HG02588 (cell line): ENCODE measurements around the gene SLC18A3.

Source experiments
- ATAC-seq: cut with Tn5 transposase; IDR thresholded peaks from one replicate; pipeline ENCODE4 v1.9.1; 2021; ENCODE audit warnings: mild to moderate bottlenecking, moderate library complexity; ENCODE audit not compliant: unreplicated experiment

Gene SLC18A3

DNA sequence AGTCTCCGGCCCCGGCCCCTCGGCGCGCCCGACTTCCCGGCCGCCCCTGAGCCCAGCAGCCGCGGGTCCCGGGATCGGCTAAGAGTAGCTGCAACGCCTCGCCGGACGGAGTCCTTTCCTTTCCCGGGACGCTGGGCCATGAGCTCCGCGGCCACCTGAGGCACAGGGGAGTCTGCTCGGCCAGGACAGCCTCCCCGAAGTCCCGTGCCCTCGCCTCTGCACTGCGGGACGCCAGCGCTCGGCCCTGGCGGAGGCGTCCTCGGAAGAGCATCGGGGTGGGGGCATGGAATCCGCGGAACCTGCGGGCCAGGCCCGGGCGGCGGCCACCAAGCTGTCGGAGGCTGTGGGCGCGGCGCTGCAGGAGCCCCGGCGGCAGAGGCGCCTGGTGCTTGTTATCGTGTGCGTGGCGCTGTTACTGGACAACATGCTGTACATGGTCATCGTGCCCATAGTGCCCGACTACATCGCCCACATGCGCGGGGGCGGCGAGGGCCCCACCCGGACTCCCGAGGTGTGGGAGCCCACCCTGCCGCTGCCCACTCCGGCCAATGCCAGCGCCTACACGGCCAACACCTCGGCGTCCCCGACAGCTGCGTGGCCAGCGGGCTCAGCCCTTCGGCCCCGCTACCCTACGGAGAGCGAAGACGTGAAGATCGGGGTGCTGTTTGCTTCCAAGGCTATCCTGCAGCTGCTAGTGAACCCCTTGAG lies 502 bp downstream of the SLC18A3 start:
- ATAC-seq: no peak

DNA sequence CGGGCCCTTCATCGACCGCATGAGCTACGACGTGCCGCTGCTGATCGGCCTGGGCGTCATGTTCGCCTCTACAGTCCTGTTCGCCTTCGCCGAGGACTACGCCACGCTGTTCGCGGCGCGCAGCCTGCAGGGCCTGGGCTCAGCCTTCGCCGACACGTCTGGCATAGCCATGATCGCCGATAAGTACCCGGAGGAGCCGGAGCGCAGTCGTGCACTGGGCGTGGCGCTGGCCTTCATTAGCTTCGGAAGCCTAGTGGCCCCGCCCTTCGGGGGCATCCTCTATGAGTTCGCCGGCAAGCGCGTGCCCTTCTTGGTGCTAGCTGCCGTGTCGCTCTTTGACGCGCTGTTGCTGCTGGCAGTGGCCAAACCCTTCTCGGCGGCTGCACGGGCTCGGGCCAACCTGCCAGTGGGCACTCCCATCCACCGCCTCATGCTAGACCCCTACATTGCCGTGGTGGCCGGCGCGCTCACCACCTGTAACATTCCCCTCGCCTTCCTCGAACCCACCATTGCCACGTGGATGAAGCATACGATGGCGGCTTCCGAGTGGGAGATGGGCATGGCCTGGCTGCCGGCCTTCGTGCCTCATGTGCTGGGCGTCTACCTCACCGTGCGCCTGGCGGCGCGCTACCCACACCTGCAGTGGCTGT lies 1.2 kb downstream of the SLC18A3 start:
- ATAC-seq: no peak

DNA sequence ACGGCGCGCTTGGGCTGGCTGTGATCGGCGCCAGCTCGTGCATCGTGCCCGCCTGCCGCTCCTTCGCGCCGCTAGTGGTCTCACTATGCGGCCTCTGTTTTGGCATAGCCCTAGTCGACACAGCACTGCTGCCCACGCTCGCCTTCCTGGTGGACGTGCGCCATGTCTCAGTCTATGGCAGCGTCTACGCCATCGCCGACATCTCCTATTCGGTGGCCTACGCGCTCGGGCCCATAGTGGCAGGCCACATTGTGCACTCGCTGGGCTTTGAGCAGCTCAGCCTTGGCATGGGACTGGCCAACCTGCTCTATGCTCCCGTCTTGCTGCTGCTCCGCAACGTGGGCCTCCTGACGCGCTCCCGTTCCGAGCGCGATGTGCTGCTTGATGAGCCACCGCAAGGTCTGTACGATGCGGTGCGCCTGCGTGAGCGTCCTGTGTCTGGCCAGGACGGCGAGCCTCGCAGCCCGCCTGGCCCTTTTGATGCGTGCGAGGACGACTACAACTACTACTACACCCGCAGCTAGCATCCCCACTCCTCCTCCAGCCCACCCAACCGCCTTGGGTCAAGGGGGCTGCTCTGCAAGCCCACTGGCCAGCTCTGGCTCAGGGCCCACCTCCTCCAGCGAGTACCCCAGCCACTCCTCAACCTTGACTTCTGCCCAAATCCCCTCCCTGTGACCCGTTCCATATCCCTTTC lies 1.9 kb downstream of the SLC18A3 start:
- ATAC-seq: no peak

DNA sequence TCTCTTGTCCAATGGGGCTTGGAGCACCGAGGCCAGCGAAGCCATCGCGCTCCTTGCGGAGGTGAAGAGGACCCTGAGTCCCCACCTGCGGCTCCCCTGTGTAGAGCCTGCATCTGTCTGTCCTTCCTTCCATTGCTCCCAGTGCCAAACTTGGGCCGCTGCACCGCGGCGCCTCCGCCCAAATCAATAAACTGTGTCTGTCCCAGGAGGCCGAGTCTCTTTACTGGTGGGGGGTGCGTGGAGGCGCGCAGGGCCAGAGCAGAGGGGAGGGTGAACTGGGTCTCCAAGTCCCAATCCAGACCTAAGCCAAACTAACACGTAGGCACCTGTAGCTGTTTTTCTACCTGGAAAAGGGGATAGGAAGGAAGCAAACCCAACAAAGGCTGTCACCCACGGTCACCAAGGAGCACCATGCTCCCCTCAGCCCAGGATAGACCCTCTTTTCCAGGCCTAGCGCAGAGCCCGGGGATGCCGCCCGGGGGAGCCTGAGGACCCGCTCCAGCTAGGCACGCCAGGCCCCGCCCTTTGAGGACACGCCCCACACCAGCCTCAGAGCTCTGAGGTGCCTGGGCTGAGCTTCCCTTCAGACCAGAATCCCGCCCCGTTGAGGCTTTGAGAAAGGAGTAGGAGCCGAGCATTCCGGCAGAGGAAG lies 2.5 kb downstream of the SLC18A3 start:
- no peak for ATAC-seq

DNA sequence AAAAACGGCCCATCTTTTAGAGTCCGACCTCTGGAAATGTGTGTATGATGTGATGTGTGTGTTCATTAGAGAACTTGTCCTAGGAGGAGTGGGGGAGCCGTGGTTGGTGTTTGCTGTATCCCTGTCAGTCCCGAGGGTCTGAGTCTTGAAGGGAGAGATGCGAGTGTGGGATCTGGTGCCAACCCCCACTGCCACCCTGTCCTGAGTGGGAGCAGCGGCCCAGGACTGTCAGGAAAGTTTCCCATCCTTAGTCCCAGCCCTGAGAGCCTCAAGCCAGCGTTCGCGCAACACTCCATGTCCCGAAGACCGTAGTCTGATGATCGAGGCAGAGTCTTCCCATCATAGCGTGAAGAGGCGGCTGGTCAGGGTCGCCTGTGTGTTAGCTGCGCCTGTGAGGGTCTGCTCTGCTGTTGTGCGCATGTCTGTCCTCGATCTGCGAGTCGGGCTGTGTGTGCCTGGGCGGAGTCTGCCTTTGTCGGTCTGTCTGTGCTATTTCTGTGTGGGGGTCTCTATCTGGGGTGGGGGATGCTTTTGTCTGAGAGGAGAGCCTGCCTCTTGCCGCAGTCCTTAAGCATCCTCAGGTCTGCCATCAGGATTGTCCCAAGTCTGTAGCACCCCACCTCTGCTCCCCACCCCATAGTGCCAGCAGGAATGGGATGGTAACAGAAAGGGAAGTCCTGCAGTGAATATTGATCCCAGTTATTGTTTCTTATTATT lies 3.2 kb downstream of the SLC18A3 start:
- no peak for ATAC-seq

DNA sequence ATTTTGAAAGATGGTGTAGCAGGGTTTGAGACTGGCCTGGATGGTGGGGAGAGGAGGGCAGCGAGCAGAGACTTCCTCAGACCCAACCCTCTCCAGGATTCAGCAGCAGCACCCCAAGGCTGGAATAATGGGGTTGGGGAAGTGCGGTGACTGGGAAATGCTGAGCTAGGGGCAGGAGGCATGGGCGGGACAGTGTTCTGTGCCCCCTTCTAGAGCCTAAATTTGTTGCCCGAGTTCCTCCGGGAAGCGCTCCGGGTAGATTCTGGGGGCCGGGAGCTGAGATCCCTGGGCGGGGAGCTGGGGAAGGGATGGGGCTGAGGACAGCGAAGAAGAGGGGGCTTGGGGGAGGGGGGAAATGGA lies 3.8 kb downstream of the SLC18A3 start, which contains the start of gene CHAT:
Gene CHAT (plus strand): TSS at position 156 of the 360 bp plus-strand sequence. CDS start 153 bp downstream, at position 309.
- ATAC-seq: no peak

DNA sequence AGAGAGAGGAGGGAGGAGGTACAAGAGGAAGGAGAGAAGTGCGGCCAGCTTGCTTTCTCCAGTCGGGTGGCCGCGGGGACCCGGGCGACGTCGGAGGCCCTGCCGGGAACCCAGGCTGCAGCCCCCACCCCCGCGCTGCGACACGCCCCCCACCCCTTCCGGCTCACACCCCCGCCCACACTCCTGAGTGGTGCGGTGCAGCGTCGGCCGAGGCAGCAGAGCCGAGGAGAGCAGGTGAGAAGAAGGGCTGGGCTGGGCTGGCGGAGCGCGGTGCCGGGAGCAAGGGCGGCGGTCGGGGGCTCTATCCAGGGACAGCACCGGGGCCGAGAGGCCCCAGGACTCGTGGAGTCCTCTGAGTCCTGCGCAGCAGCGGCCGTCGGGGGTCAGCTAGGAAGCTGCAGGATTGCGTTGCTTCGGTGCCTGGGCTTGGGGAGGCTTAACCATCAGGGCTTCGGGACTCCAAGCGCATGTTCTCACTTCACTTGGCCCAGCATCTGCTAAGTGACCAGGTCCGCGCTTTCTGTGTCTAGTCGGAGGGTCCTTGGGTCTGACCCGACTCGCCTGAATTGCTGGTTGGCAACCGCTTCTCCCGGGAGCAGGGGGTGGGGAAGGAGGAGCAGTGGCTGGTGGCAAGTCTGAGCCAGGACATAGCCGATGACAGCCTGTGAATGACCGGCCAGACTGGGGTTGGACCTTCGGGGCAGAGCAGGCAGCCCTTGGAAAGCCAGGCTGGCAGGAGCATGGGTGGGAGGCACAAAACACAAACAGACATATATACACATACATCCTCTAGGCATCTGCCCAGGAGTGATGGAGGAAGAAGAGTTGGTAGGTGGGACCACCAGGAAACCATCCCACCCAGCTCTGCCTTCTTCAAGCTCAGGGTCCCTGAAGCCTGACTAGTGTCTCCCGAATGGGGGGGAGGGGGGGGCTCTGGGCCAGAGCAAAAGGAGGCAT lies 4.4 kb downstream of the SLC18A3 start:
- ATAC-seq: no peak

DNA sequence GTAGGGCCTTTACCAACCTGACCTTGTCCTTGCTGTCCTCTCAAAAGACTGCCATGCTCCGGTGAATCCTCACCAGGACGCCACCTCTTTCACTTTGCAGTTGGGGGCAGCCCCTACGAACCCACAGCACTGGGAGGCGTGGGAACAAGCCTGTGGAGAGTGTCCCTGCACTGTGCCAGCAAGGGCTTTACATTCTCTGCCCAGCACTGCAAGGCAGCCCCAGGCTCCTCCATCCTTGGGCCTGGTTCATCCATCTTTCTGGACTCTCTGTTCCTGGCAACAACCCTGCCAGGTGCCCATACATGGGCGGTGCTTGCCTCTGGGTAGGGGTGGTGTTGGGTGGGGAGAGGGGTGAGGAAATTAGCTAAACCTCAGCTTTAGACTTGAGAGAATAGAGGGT lies 5.1 kb downstream of the SLC18A3 start:
- no peak for ATAC-seq

DNA sequence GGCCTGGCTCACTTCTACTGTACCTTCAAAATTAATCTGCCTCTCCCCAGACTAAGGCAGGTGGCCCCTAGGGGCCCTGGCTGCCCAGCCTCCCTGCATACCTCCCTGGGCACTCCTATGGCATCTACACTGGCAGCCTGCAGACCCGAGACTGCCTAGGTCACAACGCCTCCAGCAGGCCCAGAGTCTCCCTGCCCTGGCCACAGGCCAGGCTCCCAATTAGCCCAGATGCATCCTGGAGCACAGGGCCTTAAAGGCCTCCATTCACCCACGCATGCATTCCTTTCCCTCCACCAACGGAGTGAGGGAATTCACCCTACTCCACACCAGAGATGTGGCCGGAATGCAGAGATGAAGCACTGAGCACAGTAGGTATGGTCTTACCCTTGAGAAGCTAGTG lies 5.6 kb downstream of the SLC18A3 start:
- ATAC-seq: no peak

DNA sequence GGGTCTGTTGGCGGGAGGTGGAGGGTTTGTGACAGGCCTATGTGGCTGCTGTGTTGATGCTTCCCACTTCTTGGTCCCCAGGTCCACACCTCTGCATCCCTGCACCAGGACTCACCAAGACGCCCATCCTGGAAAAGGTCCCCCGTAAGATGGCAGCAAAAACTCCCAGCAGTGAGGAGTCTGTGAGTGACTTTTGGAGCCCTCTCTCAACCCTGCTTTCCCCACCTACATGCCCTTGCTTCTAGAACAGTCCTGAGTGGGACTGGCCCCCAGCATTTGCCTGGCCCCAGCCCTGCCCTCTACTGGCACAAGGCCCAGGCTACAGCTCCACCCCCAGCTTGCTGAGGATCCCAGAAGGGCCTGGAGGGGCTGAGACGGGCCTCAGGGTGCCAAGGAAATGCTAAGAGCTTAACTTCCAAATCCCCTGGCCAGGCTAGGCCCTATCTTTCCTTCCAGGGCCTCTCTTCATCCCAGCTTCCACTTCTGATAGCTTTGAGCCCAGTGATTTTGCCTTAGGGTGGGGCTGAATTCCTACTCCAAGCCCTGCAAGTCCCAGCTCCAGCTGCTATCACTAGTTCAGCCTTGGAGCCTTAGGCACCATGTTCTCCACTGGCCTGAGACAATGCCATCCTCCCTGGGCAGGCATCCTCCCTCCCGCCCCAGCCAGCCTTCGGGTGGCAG lies 6.5 kb downstream of the SLC18A3 start:
- ATAC-seq: no peak

DNA sequence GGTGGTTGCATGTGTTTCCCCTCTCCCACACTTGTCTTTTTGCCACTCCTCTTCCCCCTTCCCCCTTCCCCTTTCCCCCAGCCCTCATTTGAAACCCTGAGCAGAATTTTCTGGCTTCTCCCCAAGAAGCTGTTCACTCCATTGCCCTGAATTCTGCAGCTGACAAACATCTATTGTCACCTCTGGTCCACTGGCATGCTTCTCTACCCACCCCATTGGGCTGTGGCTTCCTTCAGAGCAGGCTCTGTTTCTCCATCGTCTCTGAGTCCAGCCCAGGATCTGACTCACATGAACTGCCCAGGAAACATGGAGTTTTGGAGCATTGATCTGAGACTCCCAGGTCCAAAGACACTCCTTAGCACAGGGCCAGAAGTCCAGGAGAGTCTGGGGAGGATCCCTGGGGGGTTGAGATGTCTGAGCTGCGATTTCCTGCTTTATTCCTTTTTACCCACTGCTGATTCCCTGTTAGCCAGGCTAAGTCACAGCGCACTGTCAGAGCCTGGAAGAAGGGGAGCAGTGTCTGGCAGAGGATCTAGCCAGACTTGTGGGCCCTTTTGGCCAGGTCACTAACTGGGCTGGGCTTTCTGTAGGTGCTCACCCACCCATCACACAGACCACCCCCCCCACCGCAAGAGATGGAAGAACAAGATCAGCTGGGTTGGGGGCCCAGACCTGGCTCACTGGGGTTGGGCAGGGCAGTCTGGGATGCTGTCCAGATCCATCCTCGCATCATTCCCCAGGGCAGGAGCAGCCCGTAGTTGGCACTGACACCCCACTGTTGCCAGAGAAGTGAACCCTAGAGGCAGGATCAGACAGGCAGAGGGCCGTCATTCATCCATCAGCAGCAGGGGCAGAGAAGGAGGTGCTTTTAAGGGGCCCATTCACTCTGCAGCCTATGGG lies 7.3 kb downstream of the SLC18A3 start:
- ATAC-seq: no peak

DNA sequence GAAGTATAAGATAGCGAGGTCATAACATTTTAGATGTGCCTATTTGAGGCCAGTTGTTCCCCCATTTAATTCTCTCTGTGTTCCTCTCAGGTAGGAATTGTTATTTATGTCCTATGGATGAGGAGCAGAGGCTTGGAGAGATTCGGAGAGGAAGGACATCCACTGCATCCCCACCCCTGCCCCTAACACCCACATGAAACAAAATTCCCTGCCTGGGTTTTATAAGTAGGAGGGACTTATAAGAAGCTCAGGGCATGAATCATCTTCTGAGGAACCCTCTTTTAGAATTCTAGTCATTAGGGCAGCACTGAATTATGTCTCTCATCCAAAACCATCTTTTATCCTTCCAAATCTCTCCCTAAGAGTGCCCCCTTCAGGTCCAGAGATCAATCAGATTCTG lies 8.7 kb downstream of the SLC18A3 start:
- no peak for ATAC-seq

DNA sequence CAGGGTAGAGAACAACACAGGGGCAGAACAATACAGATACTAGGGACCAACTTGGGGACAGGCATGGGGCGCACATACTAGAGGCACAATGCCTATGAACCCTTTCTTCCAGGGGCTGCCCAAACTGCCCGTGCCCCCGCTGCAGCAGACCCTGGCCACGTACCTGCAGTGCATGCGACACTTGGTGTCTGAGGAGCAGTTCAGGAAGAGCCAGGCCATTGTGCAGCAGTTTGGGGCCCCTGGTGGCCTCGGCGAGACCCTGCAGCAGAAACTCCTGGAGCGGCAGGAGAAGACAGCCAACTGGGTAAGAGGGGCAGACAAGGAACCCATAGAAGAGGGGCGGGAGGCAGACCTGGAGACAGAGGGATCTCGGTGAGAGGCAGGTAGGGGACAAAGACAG lies 9.5 kb downstream of the SLC18A3 start:
- ATAC-seq: no peak

DNA sequence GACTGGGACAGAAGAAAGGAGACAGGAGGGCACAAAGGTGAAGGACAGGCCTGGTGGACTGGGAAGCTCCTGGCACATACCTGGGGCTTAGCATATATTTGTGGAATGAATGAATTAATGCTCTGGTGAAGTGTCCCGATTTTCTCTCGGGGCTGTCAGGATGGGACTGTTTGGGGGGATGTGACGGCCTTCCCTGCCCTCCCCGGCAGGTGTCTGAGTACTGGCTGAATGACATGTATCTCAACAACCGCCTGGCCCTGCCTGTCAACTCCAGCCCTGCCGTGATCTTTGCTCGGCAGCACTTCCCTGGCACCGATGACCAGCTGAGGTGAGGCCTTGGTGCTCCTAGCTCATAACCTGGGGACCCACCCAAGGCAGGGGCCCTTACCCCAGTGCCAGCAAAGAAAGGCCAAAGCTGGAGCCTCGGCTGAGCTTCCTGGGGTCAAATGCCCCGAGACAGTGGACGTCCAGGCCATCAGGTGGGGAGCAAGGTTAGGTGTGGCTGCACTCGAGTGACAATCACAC lies 10.2 kb downstream of the SLC18A3 start:
- ATAC-seq: no peak

DNA sequence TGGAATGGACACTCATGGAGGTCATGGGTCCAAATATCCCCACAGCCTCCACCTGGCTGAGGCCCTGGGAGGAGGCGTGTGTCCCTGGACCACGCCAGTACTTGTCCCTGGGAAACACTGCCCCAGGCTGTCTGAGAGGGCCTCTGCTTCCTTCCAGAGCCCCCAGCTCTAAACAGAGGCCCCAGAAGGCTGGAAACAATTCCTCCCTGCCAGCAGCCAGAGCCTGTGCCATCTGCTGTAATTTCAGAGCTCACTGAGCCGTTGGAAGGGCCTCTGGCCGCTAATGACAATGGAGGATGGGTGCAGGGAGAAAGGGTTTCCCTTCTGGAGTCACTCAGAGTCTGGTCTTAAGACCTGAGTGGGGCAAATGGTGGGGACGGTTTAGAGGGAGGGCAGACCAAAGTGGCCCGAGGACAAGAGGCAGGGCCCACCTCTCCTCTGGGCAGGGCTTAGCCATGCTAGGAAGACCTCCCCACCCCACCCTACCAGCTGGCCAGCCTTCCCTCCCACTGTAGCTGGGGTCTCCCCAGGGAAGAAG lies 10.8 kb downstream of the SLC18A3 start:
- no peak for ATAC-seq

DNA sequence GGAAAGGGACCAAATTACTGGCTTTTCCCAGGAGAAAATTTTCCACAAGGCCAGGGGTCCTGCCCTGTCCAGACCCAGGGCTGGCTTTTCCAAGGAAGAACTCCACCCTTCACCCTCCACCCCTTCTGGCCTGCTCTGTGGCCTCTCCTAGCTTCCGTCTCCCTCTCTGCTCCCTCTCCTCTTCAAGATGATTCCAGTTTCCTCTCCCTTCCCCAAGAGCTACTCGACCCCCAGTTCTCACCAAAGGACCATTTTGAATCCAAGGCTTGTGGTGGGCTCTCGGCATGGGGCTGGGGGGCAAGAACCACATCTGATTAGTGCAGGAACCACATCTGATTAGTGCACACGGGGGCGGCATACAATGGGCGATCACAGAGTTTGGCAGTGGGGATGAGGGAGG lies 11.5 kb downstream of the SLC18A3 start:
- ATAC-seq: no peak
